ENCODE data around the gene SLC46A3.

GRCh38 chr13:28658796-28659620 lies 59.8 kb downstream of the SLC46A3 start, which contains the start of gene POMP:
- TF ChIP-seq, protein P1, sequence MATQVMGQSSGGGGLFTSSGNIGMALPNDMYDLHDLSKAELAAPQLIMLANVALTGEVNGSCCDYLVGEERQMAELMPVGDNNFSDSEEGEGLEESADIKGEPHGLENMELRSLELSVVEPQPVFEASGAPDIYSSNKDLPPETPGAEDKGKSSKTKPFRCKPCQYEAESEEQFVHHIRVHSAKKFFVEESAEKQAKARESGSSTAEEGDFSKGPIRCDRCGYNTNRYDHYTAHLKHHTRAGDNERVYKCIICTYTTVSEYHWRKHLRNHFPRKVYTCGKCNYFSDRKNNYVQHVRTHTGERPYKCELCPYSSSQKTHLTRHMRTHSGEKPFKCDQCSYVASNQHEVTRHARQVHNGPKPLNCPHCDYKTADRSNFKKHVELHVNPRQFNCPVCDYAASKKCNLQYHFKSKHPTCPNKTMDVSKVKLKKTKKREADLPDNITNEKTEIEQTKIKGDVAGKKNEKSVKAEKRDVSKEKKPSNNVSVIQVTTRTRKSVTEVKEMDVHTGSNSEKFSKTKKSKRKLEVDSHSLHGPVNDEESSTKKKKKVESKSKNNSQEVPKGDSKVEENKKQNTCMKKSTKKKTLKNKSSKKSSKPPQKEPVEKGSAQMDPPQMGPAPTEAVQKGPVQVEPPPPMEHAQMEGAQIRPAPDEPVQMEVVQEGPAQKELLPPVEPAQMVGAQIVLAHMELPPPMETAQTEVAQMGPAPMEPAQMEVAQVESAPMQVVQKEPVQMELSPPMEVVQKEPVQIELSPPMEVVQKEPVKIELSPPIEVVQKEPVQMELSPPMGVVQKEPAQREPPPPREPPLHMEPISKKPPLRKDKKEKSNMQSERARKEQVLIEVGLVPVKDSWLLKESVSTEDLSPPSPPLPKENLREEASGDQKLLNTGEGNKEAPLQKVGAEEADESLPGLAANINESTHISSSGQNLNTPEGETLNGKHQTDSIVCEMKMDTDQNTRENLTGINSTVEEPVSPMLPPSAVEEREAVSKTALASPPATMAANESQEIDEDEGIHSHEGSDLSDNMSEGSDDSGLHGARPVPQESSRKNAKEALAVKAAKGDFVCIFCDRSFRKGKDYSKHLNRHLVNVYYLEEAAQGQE (IDR thresholded peaks at IDR 0.05): no peak
- TF ChIP-seq FOXA2 (IDR thresholded peaks at IDR 0.05): no peak
